Fibroblast of lung (primary cell): Measurements from ENCODE around the gene HPGD.

Experiments
- EZH2 ChIP-seq: IDR thresholded peaks from 2 replicates; pipeline ENCODE4 v1.5.1; 2012; ENCODE audit warnings: low read length, control low read depth, mild to moderate bottlenecking; ENCODE audit errors: missing control alignments
- TF ChIP-seq, protein P1 (sequence below), 2 donors: IDR thresholded peaks in 1 of 2; conservative IDR thresholded peaks in 1 of 2; 1 replicate in 1 of 2; 2 replicates in 1 of 2; pipeline ENCODE4 v1.5.1; 2011 to 2012; ENCODE audit warnings: low read length in 2 of 2, control low read depth in 1 of 2, inconsistent platforms in 1 of 2, low read depth in 1 of 2, mild to moderate bottlenecking in 1 of 2

DNA sequence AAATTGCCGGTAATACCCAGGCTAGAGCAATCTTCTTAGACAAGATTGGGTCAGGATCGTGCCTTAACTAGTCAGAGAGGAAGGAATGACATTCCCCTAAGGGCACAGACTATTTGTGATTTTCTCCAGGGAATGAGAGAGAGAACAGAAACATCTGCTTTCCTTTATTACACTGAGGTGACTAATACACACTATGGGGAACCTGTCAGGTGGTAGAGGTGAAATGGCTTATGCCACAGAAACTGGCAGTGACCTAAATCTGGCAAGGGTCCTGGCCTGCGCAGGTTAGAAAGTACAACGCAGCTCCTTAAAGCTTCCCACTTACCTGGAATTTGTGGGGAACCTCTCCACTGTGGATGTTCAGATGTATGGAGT, 16.6 kb upstream of the HPGD start:
- TF ChIP-seq, protein P1, sequence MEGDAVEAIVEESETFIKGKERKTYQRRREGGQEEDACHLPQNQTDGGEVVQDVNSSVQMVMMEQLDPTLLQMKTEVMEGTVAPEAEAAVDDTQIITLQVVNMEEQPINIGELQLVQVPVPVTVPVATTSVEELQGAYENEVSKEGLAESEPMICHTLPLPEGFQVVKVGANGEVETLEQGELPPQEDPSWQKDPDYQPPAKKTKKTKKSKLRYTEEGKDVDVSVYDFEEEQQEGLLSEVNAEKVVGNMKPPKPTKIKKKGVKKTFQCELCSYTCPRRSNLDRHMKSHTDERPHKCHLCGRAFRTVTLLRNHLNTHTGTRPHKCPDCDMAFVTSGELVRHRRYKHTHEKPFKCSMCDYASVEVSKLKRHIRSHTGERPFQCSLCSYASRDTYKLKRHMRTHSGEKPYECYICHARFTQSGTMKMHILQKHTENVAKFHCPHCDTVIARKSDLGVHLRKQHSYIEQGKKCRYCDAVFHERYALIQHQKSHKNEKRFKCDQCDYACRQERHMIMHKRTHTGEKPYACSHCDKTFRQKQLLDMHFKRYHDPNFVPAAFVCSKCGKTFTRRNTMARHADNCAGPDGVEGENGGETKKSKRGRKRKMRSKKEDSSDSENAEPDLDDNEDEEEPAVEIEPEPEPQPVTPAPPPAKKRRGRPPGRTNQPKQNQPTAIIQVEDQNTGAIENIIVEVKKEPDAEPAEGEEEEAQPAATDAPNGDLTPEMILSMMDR (conservative IDR thresholded peaks at IDR 0.05 in 1 of 2, IDR thresholded peaks at IDR 0.05 in 1 of 2; ENCODE audit: low read depth in 1 of 2, low read length in 2 of 2), result no peak
- no peak for TF ChIP-seq EZH2
